GM23248 (cell line): Measurements from ENCODE around the gene RTRAF.

ENCODE experiments used
- EZH2 ChIP-seq: fragments of 200-600 bp; sonication (generic); IDR thresholded peaks from 2 replicates; pipeline ENCODE4 v1.6.1; 2018; ENCODE audit warnings: antibody characterized with exemption, mild to moderate bottlenecking; ENCODE audit not compliant: insufficient read depth, poor library complexity, severe bottlenecking
- EZH2phosphoT487 ChIP-seq: fragments of 200-600 bp; sonication (generic); IDR thresholded peaks from 2 replicates; pipeline ENCODE4 v1.6.1; 2018; ENCODE audit warnings: antibody characterized with exemption, moderate library complexity, mild to moderate bottlenecking, low read depth; ENCODE audit not compliant: insufficient read depth

GRCh38 chr14:52044791-52045522 lies 55.6 kb downstream of the RTRAF start:
- TF ChIP-seq EZH2, result no peak
- TF ChIP-seq EZH2phosphoT487, result no peak
